SH-SY5Y (cell line): ENCODE measurements around the gene ARHGAP18.

ENCODE experiments used
- GATA2 ChIP-seq: IDR thresholded peaks from 2 replicates; pipeline ENCODE4 v1.6.1; 2011; ENCODE audit warnings: mild to moderate bottlenecking, low read depth, low read length
- GATA3 ChIP-seq: IDR thresholded peaks from 2 replicates; pipeline ENCODE4 v1.6.1; 2011; ENCODE audit warnings: low read depth, mild to moderate bottlenecking, low read length, moderate library complexity

- no peak for TF ChIP-seq GATA2
- TF ChIP-seq GATA3, result no peak
Measured at GRCh38 chr6:129726650-129727049, 16.7 kb upstream of the ARHGAP18 start.
